SU-DHL-6 (cell line): ENCODE data around the gene COP1.

Experiments used
- CTCF ChIP-seq: fragments of 200-600 bp; sonication (generic); IDR thresholded peaks from one replicate; pipeline ENCODE4 v1.5.1; 2017; ENCODE audit warnings: antibody characterized with exemption, mild to moderate bottlenecking, low read length, moderate library complexity; ENCODE audit not compliant: insufficient read depth, poor library complexity, severe bottlenecking
- EZH2phosphoT487 ChIP-seq: fragments of 200-600 bp; sonication (generic), shearing (Covaris generic); conservative IDR thresholded peaks from 2 replicates; pipeline ENCODE4 v1.6.1; 2018; ENCODE audit warnings: mild to moderate bottlenecking, antibody characterized with exemption, low read length, moderate library complexity, mixed read lengths

DNA sequence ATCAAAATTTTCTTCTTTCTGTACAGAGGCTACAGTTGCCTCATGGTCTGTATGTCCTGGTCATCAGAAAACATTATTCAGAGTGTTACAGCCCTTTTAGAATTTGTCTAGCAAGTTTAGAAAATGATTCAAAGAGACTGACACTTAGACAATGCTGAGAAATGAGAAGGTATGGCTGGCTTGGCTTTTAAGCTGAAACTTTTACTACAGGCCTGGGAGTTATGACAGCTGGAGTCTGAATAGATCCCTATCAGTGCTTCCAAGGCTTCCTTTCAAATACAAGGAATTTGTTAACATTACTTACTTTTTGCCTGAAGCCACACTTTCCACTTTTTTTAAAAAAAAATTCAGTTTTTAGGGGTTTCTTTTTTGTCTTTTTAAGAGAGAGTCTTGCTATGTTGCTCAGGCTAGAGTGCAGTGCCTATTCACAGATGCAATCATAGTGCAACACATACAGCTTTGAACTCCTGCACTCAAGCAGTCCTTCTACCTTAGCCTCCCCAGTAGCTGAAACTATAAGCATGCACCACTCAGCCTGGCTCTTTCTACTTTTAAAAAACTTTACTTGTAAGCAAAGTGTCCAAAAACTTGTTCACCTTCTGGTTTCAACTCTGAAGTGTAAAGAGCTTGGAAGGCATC is 10.5 kb upstream of the COP1 start:
- TF ChIP-seq CTCF: no peak
- no peak for TF ChIP-seq EZH2phosphoT487
